Testis (tissue), 3 donors: ENCODE measurements around the gene WFIKKN1. TPM values are rescaled to one million over a fixed set of nuclear protein-coding genes. Genes with fewer than 3 reads are reported as not detected.

ENCODE experiments used
- DNase-seq: peaks from one replicate; pipeline ENCODE4 v3.0.0-alpha.2; 2019
- H3K27ac ChIP-seq, 2 donors: fragments of 200-600 bp; sonication (generic); one replicate each; pipeline ENCODE4 v1.5.1; 2019
- H3K27me3 ChIP-seq: fragments of 200-600 bp; sonication (generic); one replicate; pipeline ENCODE4 v1.5.1; 2019
- H3K36me3 ChIP-seq: fragments of 200-600 bp; sonication (generic); one replicate; pipeline ENCODE4 v1.5.1; 2017; ENCODE audit warnings: low read depth; ENCODE audit errors: missing control alignments
- H3K4me1 ChIP-seq: fragments of 200-600 bp; sonication (generic); one replicate; pipeline ENCODE4 v1.5.1; 2019
- H3K4me3 ChIP-seq, 2 donors: fragments of 200-600 bp; sonication (generic); one replicate each; pipeline ENCODE4 v1.5.1; 2017 to 2019
- H3K9me3 ChIP-seq: fragments of 200-600 bp; sonication (generic); one replicate; pipeline ENCODE4 v1.5.1; 2017
- CTCF ChIP-seq, 3 experiments: fragments of 450-650 bp in 2 of 3; fragments of 200-600 bp in 1 of 3; sonication (generic) in 1 of 3; IDR thresholded peaks; one replicate each; pipeline ENCODE4 v1.5.1; 2016 to 2019; ENCODE audit warnings: antibody characterized with exemption in 3 of 3, mild to moderate bottlenecking in 2 of 3, moderate library complexity in 1 of 3
- POLR2A ChIP-seq: fragments of 450-650 bp; IDR thresholded peaks from one replicate; pipeline ENCODE4 v1.6.1; 2017; ENCODE audit warnings: antibody characterized with exemption, mild to moderate bottlenecking, moderate library complexity
- WGBS, 2 donors: methylation state at CpG; one replicate each; pipeline ENCODE4 v1.1.5; 2018; 5-methylcytosine and 5-hydroxymethylcytosine counted together
- intact Hi-C: fragments of 100-400 bp; cut with DNase I; formaldehyde crosslinking; loops from one replicate; pipeline ENCODE4 v1.15.1; 2023; ENCODE audit warnings: low total_unique reads
- polyA plus RNA-seq: library from polyadenylated mRNA; stranded (reverse); fragments of 350-450 nt; fragmentation: Illumina TruSeq; extraction: RNeasy Lipid Tissue Mini Kit (QIAGEN cat#74804); gene quantifications from one replicate; pipeline ENCODE4 v1.2.3, GENCODE V29; 2014; ENCODE audit warnings: low read depth, low replicate concordance; ENCODE audit not compliant: insufficient read depth
- total RNA-seq, 2 donors: library from RNA; depleted of rRNA; stranded (reverse); fragments of >200 nt; gene quantifications; one replicate each; pipeline ENCODE4 v1.2.3, GENCODE V29; 2016

Gene WFIKKN1
- total and polyA plus RNA-seq, 3 donors from 2014 or later: 1.1 to 10.5 (median 3.5) TPM

DNA sequence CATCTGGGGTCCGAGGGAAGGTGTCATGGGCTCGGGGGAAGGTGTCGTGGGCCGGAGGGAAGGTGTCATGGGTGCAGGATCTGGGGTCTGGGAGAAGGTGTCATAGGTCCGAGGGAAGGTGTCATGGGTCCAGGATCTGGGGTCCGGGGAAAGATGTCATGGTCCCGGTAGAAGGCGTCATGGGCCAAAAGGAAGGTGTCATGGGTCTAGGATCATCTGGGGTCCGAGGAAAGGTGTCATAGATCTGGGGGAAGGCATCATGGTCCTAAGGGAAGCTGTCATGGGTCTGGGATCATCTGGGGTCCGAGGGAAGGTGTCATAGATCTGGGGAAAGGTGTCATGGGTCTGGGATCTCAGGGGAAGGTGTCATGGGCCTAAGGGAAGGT is 40.0 kb upstream of the WFIKKN1 start:
- H3K4me1 ChIP-seq: peaks cover 33% of the 10 kb centered on the region
- intact Hi-C loops: no loop called here
- H3K36me3 ChIP-seq: no peaks in the 10 kb centered on the region
- TF ChIP-seq POLR2A (no peak), CTCF (IDR thresholded peaks at IDR 0.05) (no peak)
- H3K4me3 ChIP-seq: peak overlapping the region; percentile 75 to 81
- peak overlapping the region in 1 of 2 donors; percentile 2 for H3K27ac ChIP-seq
- H3K27me3 ChIP-seq: no peaks in the 10 kb centered on the region
- no peaks in the 10 kb centered on the region for H3K9me3 ChIP-seq
- DNase-seq: no peak
- WGBS, 2 donors: 32 to 38% methylated on average over 10 of the region's 10 CpGs

DNA sequence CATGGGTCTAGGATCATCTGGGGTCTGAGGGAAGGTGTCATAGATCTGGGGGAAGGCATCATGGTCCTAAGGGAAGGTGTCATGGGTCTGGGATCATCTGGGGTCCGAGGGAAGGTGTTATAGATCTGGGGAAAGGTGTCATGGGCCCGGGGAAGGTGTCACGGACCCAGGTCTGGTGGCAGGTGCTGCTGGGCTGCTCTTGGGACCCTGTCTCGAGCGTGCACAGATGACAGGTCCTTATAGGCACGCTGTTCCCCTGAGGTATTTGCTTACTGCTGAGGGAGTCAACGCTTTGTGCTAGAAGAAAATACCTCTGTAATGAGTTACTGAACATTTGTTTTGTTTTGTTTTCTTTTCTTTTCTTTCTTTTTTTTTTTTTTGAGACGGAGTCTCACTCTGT is 39.6 kb upstream of the WFIKKN1 start:
- WGBS, 2 donors: 64 to 78% methylated on average over 8 of the region's 8 CpGs
- no peaks in the 10 kb centered on the region for H3K36me3 ChIP-seq
- intact Hi-C loops: no loop called here
- H3K27me3 ChIP-seq: no peaks in the 10 kb centered on the region
- H3K9me3 ChIP-seq: no peaks in the 10 kb centered on the region
- H3K27ac ChIP-seq: no peak overlapping the region
- H3K4me3 ChIP-seq: no peak overlapping the region
- no peak for TF ChIP-seq CTCF (IDR thresholded peaks at IDR 0.05)
- TF ChIP-seq POLR2A: no peak
- DNase-seq: no peak
- peaks cover 33% of the 10 kb centered on the region for H3K4me1 ChIP-seq

DNA sequence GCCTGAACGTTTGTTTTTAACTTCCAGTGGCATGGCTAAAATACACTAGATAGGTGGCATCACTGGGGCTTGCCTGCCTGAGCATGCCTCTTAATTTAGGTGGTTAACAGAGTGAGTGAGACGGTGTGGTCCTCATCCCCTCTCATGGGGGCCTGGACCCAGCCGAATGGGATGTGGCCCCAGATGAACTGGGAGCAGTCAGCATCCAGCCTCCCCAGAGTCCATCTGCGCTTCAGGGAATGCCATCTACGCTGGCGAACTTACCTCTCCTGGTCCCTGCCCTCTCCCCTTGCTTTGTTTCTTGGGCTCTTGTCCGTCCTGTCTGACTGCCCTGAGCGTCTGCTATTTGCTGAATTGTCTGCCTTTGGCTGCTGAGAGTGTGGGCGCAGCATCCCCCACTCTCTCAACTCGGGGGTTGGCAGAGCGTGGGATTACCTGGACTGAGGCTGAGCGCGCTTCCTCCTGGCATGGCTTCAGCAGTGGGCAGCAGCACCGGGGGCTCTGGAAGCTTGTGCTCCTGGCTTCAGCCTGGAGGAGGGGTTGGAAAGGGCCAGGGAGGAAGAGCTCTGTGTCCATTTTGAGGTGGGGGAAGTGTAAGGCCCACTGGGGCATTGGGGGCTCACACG is 38.8 kb upstream of the WFIKKN1 start:
- Histone ChIP-seq H3K36me3 (no peaks in the 10 kb centered on the region), H3K9me3 (no peaks in the 10 kb centered on the region), H3K27me3 (no peaks in the 10 kb centered on the region), H3K4me1 (peaks cover 33% of the 10 kb centered on the region), H3K27ac (no peak overlapping the region), H3K4me3 (no peak overlapping the region)
- intact Hi-C loops: no loop called here
- WGBS, 2 donors: 83 to 91% methylated on average over 14 to 15 of the region's 15 CpGs
- no peak for DNase-seq
- TF ChIP-seq POLR2A: no peak
- TF ChIP-seq CTCF (IDR thresholded peaks at IDR 0.05): no peak

DNA sequence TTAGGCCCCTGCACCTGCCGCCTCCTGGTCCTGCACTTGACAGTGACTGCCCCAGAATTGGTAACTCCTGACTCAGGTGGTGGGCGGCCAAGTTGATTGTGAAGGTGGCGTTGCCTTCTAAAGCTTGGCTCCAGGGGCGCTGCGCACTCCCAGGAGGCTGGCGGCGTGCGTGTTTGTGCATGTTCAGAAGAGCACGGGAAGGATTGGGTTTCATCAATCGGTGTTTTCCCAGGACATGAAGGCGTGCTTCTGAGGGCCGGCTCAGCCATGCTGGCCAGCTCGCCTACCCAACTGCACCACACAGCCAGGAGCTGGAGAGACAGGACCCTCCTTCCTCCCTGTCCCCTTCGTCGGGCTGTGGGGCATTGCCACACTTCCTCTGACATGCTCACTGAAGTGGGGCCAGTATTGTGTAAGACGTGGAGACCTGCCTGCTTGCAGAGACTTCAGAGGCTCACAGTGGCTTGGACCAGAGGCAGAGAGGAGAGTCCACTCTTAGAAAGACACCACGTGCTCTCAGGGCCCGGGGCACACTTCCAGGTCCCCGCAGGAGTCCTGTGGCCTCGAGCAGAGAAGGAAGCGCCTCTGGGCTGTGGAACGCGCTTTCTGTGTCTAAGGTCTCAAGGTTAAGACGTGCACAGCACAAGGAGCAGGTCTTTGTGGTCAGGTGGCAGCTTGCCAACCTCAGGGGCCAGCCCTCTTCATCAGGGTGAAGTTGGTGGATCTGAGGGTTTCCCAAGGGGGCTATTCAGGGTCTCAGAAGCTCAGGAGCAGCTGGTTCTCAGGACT is 38.1 kb upstream of the WFIKKN1 start:
- peak; percentile 69 for DNase-seq
- Histone ChIP-seq H3K4me3 (no peak overlapping the region), H3K27me3 (no peaks in the 10 kb centered on the region), H3K27ac (no peak overlapping the region), H3K4me1 (peaks cover 32% of the 10 kb centered on the region), H3K36me3 (no peaks in the 10 kb centered on the region), H3K9me3 (no peaks in the 10 kb centered on the region)
- intact Hi-C loops: no loop called here
- no peak for TF ChIP-seq POLR2A
- no peak for TF ChIP-seq CTCF (IDR thresholded peaks at IDR 0.05)
- 65 to 72% methylated on average over 24 of the region's 24 CpGs for WGBS, 2 donors
